Cardiac septum (tissue), 1 donor: ENCODE data around the gene CREB3L2. TPM values are rescaled to one million over a fixed set of nuclear protein-coding genes. Genes with fewer than 3 reads are reported as not detected.
A peak's percentile ranks its signal among the peaks of the same experiment; 100 is the strongest.
"Not testable (repeated sequence)": the region's sequence is repeated elsewhere in the genome, so short reads cannot be mapped to it uniquely, and the experiment has no call there.

Experiments
- DNase-seq: peaks from one replicate; pipeline ENCODE4 v3.0.0-alpha.2; 2020; ENCODE audit warnings: low spot score
- intact Hi-C: fragments of 100-400 bp; cut with DNase I; formaldehyde crosslinking; loops from one replicate; pipeline ENCODE4 v1.14.0; 2022
- total RNA-seq: library from RNA; stranded (reverse); fragmentation: NEBNext Ultra II Directional; extraction: Animal tissue kit (Norgen Biotek cat#: 25700); gene quantifications from one replicate; pipeline ENCODE4 v1.2.1, GENCODE V29; 2021
- donor health status: DM: no; HTN: no; CAD: no.

CREB3L2 gene
- total RNA-seq, 1 donor from 2014 or later = 30.1 TPM

- no peak for DNase-seq
- intact Hi-C loops = no loop called here
Observed at GRCh38 chr7:137920637-137921399, 81.1 kb downstream of the CREB3L2 start.

DNA sequence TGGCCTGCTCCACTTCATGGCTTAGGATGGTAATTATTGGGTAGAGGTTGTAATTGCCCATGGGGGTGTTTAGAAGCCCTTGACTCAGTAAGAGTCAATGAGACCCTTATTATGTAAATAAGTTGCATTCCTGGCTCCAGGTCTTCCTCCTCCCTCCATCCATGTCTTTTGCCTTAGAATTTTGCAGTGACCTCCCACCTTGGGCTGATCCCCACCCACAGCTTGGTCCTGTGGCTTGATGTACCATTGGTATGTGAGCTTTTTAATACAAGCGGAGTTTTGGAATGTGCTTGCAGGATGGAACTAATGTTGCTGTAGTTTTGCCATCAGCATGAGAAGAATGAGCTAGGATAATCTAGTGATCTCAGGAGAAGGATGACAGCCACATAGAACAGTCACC is 81.9 kb downstream of the CREB3L2 start:
- no peak for DNase-seq
- intact Hi-C loops = no loop called here

DNA sequence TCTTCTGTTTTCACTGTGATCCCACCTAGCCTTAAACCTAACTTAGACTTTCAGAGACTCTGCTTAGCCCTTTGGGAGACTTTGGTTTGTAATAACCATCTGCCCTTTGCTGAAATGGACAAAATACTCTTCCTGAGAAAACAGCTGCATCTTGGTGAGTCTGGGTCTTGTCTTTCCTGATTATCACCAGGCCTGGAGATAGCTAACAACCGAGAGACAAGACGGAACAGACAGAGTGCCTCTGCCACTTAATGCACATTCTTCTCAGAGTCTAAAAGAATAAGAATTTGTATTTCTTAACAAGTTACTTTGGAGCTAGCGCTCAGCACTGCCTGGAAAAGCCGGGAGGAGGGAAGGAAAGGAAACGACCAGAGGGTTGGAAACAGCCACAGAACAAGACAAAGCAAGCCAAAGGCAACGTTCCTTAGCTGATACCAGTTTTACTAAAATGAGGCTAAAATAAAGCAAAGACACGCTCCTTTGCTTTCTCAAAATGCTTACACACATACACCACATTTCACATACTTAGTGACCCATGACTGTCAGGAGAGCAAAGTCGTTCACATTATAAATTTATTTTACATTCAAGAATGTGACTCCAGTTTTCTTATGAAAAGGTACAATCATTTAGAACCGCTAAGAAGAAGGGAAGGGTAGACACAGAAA is 84.8 kb downstream of the CREB3L2 start:
- intact Hi-C loops = no loop called here
- DNase-seq = no peak

- DNase-seq = no peak
- intact Hi-C loops = no loop called here
Observed at GRCh38 chr7:137916564-137916963, 85.3 kb downstream of the CREB3L2 start.

GRCh38 chr7:137915266-137915665 is 86.6 kb downstream of the CREB3L2 start:
- intact Hi-C loops = no loop called here
- DNase-seq = no peak

- intact Hi-C loops = no loop called here
- DNase-seq = no peak
Observed at GRCh38 chr7:137913985-137914384, 87.9 kb downstream of the CREB3L2 start.

DNA sequence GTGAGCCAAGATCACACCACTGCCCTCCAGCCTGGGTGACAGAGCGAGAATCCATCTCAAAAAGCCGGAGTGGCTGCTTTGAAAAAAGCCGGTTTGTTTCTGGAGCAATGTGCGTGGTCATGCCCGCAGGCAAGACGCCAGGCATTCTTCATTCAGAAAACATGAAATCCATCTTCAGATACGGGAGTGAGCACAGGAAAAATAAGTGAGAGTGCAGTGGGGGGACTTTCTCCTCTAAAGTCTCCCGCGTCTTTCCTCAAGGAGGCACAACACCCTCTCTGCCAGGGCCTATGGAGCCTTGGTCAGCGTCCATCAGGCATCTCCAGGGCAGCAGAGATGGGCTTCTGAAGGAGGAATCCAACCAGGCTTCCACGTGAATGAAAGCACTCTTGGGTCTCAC is 92.8 kb downstream of the CREB3L2 start:
- DNase-seq = no peak
- intact Hi-C loops = no loop called here

DNA sequence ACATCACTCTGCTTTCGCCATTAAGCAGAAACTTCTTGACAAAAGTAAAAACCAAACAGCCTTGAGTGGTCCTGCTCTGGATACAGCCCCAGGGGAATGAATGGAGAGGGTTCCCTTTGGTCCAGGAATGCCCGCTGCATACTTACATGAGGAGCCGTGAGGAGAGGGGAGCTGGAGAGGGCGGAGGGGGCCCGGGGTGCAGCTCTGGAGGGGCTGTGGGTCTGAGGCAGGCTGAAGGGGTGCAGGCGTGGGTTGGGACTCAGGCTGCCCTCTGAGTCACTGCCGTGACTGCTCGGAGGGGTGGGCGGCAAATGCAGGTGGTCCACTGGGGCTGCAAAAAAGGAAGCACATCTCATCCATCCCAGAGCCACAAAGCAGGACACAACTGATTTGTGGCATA is 93.8 kb downstream of the CREB3L2 start:
- intact Hi-C loops = no loop called here
- no peak for DNase-seq

GRCh38 chr7:137906636-137907035 is 95.2 kb downstream of the CREB3L2 start:
- intact Hi-C loops = not testable (repeated sequence)

GRCh38 chr7:137904833-137905232 is 97.1 kb downstream of the CREB3L2 start:
- DNase-seq = no peak
- intact Hi-C loops = loop anchor here (5.0 kb wide), 1 partner anchor 832 kb away; no protein-coding TSS in a partner anchor

More at GRCh38 chr7:137906636-137907035, 95.2 kb downstream of the CREB3L2 start:
- DNase-seq = not testable (repeated sequence)

GRCh38 chr7:137903382-137904169 is 98.3 kb downstream of the CREB3L2 start:
- intact Hi-C loops = loop anchor here (1.0 to 5.0 kb wide), 2 partner anchors 105 to 834 kb away; no protein-coding TSS in a partner anchor
- DNase-seq = no peak

DNA sequence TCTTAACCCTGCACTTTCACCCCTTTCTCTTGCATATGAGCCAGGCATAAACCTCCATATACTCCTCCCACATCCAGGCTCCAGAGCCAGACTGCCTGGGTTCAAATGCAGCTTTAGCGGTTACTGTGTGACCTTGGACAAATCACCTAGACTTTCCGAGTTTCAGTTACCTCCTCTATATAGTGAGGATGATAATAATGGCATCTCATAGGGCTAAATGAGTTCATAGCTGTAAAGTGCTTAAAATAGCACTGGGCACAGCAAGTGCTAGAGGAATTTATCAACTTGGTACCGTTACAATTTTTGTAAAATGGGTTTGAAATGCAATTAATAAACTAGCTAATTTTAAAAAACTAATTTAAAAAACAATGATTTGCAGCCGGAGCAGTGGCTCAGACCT is 101.7 kb downstream of the CREB3L2 start:
- no peak for DNase-seq
- intact Hi-C loops = loop anchor here (5.0 kb wide), 1 partner anchor 837 kb away; no protein-coding TSS in a partner anchor

GRCh38 chr7:137898839-137899721 is 102.8 kb downstream of the CREB3L2 start:
- intact Hi-C loops = loop anchor here (1.0 to 5.0 kb wide), 4 partner anchors 32 to 292 kb away; no protein-coding TSS in a partner anchor
- peak; percentile 91 for DNase-seq

GRCh38 chr7:137895301-137896221 is 106.3 kb downstream of the CREB3L2 start:
- intact Hi-C loops = loop anchor here (5.0 kb wide), 1 partner anchor 288 kb away; no protein-coding TSS in a partner anchor
- DNase-seq = no peak

GRCh38 chr7:137893143-137893742 is 108.6 kb downstream of the CREB3L2 start:
- intact Hi-C loops = no loop called here

GRCh38 chr7:137891016-137891655 is 110.8 kb downstream of the CREB3L2 start:
- no peak for DNase-seq
- intact Hi-C loops = no loop called here

More at GRCh38 chr7:137893143-137893742, 108.6 kb downstream of the CREB3L2 start:
- DNase-seq = no peak

DNA sequence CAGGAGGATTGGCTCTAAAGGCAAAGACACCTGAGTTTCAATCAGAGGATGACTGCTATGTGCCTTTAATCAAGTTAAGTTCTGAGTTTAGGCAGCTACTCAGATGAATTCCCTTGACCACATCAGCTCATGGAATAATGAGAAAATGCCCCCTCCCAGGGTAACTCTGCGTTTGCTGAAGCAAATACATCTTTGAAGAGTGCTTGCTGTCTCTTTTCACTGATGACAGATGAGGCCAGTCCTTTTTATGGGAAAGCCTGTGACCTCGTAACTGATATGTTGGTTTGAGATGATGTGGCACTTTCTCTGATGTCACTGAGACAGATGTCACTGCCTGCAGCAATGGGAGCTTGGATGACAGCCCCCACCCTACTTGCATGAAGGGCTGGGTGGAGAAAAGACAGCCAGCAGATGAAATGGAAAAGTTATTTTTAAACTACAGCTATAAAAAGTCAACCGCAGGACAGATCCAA is 111.4 kb downstream of the CREB3L2 start:
- DNase-seq = no peak
- intact Hi-C loops = no loop called here
